GM18873 (cell line): ENCODE results near the gene GPRASP3.
"Not testable (repeated sequence)": the region's sequence is repeated elsewhere in the genome, so short reads cannot be mapped to it uniquely, and the experiment has no call there.

ENCODE experiments used
- ATAC-seq: cut with Tn5 transposase; IDR thresholded peaks from one replicate; pipeline ENCODE4 v1.9.1; 2021; ENCODE audit warnings: mild to moderate bottlenecking, moderate library complexity, moderate number of reproducible peaks; ENCODE audit not compliant: unreplicated experiment, low FRiP score

The GPRASP3 gene

GRCh38 chrX:102720237-102721168 is at the start of gene GPRASP3:
TSS of gene GPRASP3 (plus strand) at chrX:102720743. CDS start at chrX:102748996, 28,253 bp downstream.
- no peak for ATAC-seq

- ATAC-seq = no peak
Measured at GRCh38 chrX:102672856-102673255, 47.7 kb upstream of the GPRASP3 start.

- ATAC-seq = not testable (repeated sequence)
Measured at GRCh38 chrX:102677479-102677878, 43.1 kb upstream of the GPRASP3 start.

DNA sequence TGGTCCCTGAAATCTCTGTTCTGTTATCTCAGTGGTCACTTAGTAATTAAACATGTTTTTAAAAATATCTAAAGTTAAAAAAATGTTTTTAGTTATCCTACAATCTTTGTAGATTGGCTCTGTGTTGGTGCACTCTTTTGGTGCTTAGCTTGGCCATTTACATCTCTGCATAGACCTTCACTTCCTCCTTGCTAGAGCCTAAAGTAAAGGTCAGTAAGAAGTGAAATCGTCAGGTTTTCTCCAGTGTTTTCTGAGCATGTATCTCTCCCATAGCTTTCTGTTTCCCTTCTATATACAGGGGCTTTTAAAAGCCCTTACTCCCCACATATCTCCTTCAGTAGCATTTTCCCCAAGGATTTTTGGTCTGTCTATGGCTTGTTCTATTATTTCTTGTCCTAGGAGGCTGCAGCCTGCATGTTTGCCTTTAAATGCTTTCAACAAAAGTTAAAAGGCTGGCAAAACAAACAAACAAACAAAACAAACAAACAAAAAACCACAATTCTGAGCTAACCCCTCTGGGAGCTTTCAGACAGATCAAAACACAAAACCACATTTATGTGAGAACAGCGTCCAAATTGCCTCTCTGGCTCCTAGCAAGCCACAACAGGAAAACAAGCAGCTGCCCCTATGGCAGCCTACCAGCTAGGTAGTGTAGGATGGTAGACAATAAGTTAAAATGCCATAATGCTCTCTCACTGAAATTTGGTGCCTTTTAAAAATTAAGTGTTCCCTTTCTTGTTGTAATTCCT is 35.6 kb upstream of the GPRASP3 start:
- ATAC-seq = no peak

DNA sequence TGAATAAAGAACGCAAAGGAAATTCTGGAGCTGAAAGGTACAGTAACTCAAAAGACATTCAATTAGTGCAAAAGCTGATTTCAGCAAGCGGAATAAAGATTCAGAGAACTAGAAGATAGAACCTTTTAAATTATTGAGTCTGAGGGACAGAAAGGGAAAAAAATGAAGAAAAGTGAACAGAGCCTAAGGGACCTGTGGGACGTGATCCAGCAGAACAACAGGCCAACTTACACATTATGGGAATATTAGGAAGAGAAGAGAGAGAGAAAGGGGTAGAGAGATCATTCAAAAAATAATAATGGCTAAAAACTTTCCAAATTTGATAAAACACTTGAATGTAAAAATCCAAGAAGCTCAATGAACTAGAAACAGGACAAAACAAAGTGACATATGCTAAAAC is 25.8 kb upstream of the GPRASP3 start:
- ATAC-seq = no peak

GRCh38 chrX:102696306-102696705 is 24.2 kb upstream of the GPRASP3 start:
- no peak for ATAC-seq

- no peak for ATAC-seq
Measured at GRCh38 chrX:102697494-102697893, 23.0 kb upstream of the GPRASP3 start.

GRCh38 chrX:102708900-102709299 is 11.6 kb upstream of the GPRASP3 start:
- no peak for ATAC-seq

- ATAC-seq = no peak
Measured at GRCh38 chrX:102711872-102712215, 8.7 kb upstream of the GPRASP3 start.

DNA sequence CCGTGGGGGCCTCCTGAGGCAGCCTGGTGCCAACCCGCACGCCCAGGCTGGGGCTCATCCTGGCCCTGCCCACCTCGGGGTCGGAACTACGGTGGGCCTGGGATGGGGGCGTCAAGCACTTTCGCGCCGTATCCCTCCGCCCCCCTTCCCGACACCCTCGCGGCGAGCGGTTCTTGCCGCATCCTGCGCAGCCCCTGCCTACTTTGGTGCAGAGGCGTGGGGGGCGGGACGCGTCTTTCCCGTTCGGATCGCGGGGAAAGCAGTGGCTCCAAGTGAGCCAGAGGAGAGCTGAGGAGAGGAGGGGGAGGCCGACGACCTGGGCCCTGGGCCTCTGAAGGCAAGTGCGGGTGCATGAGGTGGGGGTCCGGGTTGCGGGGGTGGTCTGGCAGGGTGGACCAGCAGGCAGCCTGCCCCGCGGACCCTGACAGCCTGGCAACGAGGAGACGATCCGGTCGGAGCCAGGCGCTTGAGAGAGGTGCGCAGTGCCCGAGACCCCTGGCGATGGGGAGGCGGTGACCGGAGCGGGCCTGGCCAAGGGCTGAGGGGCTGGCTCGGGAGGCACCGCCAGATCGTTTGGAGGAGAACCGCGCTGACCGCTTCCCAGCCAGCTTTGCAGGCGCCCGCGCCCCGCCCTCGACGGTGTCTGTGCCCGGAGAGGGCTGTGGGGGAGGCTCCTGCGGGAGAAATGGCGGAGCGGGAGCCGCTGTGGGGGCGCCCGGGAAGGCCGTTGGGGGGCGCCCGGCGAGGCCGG is 8.2 kb upstream of the GPRASP3 start, which contains the start of gene GPRASP2:
Gene GPRASP2 (plus strand): TSS at position 233 of the 751 bp plus-strand sequence. CDS start 2,422 bp downstream, outside the sequence.
- no peak for ATAC-seq

GRCh38 chrX:102712981-102713625 is 7.4 kb upstream of the GPRASP3 start:
- no peak for ATAC-seq

- ATAC-seq = no peak
Measured at GRCh38 chrX:102714994-102715393, 5.5 kb upstream of the GPRASP3 start.

DNA sequence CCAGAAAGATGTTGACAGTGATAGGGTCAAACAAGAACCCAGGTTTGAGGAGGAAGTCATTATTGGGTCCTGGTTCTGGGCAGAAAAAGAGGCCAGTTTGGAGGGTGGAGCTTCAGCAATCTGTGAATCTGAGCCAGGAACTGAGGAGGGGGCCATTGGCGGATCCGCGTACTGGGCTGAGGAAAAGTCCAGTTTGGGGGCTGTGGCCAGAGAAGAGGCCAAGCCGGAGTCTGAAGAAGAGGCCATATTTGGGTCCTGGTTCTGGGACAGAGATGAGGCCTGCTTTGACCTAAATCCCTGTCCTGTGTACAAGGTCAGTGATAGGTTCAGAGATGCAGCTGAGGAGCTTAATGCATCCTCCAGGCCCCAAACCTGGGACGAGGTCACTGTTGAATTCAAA is 4.6 kb upstream of the GPRASP3 start:
- ATAC-seq = no peak

DNA sequence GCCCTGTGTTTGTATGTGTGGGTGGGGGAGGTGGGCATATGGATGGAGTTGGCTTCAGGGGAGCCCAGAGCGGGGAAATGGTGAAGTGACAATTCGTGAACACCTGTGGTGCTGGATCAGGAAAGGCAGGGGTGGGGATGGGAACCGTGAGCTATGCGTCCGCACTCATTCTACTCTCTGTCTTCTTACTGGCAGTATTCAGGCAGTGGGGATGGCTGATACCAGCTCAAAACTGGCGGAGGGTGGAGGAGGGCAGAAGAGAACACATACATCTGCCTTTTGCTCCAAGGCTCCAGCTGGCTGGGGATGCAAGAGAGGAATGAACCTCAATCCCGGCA is 595 bp downstream of the GPRASP3 start:
- ATAC-seq = not testable (repeated sequence)

- ATAC-seq = no peak
Measured at GRCh38 chrX:102723456-102723855, 2.9 kb downstream of the GPRASP3 start.

DNA sequence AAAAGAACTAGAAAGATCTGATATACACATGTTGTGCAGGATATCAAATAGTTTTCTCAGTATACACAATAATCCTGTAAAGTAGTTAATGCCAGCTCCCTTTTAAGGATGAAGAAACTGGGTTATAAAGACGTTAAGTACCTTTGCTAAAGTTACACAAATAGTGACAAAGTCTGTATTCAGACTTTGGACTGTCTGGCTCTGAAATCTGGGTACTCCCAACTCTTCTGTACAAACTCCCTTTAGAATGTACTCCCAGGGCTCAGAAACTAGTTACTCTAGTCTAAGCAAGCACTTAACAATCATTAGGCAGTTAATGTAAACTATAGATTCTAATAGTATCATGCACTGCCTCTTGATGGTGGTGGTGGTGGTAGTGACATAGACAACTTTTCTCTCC is 7.2 kb downstream of the GPRASP3 start:
- ATAC-seq = no peak

- no peak for ATAC-seq
Measured at GRCh38 chrX:102728646-102729045, 8.1 kb downstream of the GPRASP3 start.

DNA sequence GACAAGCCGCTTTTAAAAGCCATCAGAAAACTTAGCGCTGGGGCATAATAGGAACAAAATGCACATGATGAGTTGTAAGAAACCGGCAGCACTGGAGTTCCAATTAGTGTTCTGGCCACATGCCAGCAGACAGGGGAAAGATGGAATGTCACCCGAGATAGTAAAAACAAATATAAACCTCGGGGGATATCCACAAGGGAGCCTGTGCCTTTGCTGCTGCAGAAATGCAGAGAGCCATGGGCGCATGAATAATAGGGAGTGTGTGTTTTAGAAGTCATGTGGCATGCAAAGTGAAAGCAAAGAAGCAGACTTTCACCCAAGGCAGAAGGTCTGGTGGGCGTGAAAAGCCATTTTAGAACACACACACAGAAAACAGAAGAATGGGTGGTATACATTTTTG is 19.1 kb downstream of the GPRASP3 start:
- no peak for ATAC-seq

DNA sequence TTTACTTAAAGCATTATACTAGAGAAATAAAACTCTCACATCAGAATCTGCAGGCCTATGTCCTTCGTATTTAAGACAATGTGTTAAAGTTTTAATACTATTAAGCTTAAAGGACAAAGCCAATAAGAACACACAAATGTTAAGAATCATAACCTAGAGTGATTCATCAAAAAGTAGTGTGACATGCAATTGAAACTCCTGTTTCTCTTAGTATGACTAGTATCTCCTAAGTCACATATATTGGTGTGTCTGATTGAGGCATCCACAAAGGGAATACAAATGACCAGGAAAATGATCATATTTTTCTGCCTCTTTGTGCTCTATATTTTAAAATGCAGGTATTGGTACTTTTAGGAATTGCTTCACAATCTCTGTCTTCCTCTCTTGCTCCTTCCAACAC is 23.8 kb downstream of the GPRASP3 start:
- no peak for ATAC-seq

GRCh38 chrX:102745513-102745856 is 24.9 kb downstream of the GPRASP3 start:
- ATAC-seq = no peak
